Activated gamma-delta T cell treated with Interleukin-2 at 50 U/mL for 16 hours (primary cell): ENCODE measurements around the gene NKD2.
"Not testable (repeated sequence)": the region's sequence is repeated elsewhere in the genome, so short reads cannot be mapped to it uniquely, and the experiment has no call there.

Experiments
- DNase-seq: peaks from one replicate; pipeline ENCODE4 v3.0.0-alpha.2; 2020

The NKD2 gene

DNA sequence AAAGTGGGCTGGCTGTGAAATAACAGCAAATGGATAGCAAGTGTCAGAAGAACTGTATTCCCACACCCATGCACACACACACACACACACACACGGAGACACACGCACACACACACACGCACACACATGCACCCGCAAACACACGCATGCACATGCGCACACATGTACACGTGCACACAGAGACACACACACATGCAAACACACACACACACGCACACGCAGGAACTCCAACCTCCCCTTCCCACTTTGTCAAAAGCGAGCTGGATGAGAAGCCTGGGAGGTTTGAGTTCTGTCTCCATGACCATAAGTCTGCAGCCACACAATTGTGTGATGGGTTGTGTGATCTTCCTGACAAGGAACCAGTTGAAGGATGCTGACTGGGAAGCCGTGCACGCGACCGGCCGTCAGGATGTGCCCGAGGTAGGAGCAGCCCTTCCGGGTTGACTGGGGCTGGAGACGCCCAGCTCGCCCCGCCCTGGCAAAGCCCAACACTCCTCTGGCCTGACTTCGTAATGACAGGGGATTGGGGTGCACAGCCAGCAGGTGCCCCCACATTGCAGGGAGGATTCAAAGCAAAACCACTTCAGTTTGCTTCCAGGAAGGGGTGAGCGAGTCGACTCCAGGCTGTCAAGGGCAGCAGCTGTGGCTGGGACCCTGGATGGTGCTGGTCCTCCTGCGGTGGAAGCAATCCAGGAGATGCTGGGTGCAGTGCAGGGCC is 29.3 kb upstream of the NKD2 start:
- no peak for DNase-seq

DNA sequence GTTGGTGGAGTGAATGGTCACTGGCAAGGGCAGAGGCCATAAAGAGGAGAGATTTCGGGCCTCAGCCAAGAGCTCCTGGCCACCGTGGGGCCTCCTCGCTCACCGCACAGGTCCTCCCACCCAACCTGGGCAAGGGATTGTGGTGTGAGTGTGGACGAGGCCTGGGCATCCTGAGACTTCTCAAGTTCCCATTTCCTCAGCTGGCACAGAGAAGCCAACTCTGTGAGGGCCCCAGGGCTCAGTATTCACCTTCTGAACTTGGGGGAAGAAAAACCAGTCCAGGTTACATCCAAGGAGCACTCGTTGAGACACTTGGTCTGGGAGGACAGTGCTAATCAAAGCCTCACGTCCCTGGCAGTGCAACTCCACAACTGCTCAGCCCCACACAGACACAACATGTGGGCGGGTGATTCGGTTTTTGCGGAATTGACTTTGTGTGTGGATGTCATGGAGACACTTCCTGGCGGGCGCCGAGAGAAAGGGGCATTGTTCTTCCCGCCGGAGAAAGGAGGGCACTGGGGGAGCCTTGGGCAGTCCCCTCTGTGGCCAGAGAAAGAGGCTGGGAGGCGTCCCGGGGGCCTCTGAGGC is 28.5 kb upstream of the NKD2 start:
- no peak for DNase-seq

DNA sequence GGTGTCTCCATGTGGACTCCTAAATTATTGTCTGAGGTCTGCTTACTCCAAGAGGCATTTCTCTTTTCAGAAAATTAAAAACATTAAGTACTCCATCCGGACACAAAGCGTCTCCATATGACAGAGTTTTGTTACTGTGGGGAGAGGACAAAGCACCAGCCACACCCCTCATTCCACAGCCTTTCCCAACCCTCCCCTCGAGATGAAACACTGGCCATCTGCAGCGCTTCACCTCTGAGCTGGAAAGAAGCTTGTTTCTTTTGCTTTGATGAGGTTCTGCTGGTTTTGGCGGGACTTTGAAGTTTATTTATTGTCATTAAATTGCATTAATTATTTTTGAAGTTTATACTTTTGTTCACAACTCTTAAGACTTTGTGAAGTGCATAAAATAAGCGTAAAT is 27.6 kb upstream of the NKD2 start:
- DNase-seq: no peak

DNA sequence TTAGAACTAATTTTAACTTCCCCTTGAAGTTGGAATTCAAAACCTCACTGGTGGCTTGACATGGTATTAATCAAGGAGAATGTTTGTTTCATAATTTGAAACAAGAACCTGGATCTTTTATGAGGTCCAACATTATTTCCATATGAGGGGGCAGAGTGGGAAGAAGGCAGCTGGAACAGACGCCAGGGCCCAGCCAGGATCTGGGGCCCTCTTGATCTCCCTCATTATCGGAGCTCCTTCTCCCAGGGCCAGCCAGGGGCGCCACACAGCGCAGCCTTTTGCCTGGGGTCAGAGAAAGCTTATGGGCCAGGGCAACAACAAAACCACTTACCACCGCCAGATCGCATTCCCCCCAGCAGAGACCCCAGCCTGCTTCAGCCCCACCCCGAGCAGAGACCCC is 27.1 kb upstream of the NKD2 start:
- DNase-seq: no peak

DNA sequence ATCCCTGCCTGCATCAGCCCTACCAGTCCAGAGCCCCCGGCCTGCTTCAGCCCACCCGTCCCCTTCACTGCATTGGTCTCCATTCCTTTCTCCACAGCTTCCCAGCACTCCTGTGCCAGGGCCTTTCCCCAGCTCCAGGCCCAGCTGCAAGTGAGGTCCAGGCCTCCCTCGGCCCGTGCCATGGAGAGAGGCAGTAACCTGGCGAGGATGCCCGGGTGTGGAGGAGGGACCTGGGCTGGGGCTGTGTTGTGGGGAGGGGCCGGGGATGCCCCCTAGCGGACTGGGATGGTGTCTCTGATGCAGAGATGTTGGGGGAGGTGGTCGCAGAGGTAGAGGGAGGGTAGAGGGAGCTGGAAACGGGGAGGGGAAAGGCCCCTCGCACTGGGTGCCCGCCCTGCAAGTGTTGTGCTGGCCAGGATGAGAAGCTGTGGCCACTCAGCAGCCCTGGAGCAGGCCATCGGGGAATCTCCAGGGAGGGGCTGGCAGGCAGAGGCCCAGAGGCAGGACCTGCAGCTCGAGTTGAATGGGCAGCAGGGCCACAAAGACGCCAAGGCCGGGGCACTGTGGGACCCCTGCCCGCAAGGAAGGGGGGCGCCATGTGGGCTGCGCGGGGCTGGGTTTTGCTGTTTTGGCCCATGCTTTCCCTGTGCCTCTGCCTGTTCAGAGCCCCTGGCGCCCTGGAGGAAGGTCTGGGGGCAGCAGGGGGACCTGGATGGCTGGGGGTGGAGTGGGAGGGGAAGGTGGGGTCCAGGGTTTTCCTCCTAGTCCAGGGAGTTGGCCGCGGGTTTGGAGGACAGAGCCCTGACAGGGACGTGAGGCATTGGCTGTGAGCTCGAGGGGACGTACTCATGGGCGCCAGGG is 26.0 kb upstream of the NKD2 start:
- no peak for DNase-seq

DNA sequence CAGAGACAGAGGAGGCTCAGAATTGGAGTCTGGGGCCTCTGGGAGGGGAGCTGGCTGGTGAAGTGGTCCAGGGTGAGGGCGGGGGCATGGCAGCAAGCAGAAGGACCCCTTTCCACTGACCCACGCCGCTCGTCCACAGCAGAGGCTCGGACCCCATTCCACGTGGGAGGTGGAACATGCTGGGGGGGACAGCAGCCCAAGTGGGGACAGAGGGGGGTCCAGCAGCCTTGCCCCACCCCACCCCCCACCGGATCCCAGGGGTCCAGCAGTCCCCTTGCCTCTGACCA is 25.4 kb upstream of the NKD2 start:
- no peak for DNase-seq

DNA sequence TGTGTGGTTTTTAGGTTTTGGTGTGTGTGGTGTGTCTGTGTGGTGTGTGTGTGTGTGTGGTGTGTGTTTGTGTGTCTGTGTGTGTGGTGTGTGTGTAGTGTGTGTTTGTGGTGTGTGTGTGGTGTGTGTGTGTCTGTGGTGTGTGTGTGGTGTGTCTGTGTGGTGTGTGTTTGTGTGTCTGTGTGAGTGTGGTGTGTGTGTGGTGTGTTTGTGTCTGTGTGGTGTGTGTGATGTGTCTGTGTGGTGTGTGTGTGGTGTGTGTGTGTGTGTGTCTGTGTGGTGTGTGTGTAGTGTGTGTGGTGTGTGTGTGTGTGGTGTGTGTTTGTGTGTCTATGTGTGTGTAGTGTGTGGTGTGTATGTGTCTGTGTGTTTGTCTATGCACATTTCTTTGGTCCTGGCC is 25.0 kb upstream of the NKD2 start:
- no peak for DNase-seq

DNA sequence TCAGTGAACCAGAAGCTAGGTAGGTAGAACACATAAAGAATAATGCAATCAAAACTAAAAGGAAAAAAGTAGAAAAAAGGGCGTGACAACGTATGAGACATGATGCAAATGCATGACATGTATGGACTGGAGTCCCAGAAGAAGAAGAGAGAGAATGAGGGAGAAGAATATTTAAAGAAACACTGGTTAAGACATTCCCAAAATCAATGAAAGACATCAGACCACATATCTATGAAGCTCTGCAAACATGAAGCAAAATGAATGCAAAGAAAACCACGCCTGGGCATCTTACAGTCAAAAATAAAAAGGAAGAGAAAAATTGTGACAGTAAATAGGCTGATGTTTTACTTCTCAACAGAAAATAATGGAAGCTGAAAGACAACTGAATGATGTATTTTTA is 23.8 kb upstream of the NKD2 start:
- DNase-seq: no peak

DNA sequence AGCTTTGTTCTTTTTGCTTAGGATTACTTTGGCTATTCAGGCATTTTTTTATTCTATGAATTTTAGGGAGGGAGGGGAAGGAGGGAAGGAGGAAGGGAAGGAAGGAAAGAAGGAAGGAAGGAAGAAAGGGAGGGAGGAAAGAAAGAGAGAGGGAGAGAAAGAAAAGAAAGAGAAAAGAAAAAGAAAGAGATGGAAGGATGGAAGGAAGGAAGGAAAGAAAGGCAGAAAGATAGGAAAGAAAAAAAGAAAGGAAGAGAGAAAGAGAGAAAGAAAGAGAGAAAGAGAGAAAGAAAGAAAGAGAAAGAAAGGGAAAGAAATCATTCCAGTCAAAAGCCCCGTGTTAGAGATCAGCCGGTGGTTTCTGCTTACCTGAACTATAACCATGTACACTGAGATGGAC is 20.8 kb upstream of the NKD2 start:
- DNase-seq: no peak

DNA sequence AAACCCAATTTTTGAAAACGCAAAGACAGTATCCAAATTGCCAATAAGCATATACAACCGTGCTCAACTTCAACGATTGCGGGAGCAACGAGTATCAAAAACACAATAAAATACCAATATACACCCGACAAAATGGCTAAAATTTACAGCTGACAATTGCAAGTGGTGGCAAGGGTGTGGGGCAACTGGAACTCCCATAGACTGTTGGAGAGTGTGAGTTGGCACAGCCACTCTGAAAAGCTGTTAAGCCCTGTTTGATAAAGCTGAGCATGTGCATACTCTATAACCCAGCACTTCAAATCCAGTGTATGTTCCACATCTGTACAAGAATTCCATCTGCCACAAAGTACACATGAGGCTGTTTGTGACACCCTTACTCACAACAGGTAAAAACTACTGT is 20.3 kb upstream of the NKD2 start:
- no peak for DNase-seq

DNA sequence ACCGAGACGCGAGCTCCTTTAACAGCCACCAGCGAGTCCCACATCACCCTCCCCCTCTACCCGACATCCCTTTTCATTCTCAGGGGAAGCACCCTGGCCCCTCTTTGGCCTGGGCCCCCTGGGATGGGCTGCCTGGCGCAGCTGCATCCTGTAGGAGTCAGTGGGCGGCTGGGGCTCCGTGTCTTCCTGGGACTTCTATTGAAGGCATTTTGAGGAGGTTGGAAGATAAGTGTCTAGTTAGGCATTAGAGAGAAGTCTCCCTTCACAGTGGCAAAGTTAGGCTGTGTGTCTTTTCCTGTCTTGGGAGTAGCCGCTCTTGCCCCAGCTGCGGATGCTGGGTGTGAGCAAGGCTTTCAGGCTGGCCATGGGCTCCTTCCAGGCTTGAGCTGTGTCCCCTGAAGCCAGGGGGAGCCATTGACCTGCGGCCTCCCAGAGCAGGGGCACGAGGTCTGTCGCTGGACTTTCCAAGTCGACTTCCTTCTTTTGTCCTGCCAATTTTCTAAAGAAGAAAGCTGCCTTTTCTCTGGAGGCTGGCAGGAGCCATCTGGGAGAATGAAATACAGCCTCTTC is 18.6 kb upstream of the NKD2 start:
- no peak for DNase-seq

DNA sequence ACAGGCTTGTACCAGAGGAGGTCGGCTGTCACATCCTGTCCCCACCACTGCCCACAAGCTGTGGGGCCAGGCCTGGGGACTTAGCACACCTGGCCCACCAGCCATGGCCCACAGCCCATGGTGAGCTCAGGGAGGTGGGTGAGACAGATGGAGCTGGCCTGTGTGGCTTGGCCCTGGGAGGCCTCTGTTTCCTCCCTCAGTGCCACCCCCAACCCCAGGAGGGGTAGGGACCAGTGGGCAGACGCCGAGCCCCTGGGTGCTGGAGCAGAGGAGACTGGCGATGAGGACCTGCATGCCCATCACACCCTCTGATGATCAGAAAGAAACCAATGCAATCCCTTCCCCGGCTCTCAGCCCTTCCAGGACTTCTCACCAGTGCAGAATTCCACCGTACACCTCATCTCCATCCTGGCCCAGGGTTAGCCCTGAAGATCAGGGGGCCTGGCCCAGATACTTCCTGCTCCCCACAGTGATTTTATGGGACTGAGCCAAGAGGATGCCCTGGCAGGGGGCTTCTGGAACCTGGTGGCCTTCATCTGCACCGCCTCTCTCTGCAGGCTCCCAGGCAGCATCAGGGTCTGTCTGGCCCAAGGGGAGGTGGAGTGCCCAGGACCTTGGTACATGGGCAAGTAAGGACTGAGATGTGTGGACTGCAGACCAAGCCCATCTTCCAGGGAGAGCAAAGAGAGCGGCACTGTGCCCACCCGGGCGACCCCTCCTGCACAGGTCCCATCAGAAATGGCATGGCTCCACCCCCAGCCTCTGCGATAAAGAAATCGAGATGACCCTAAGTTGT is 16.9 kb upstream of the NKD2 start:
- DNase-seq: no peak

DNA sequence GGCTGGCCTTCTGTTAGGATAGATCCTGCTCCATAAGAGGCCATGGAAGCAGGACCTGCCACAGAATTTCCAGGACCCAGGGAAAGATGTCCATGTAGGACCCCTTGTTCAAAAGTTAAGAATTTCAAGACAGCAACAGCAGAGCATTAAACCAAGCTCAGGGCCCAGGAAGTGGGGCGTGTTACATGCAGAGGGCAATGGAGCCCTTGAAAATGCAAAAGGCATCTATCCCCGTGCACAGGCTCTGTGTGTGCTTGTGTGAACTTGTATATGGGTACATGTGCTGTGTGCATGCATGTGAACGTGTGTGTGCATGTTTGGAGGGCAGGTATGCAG is 14.4 kb upstream of the NKD2 start:
- DNase-seq: no peak

DNA sequence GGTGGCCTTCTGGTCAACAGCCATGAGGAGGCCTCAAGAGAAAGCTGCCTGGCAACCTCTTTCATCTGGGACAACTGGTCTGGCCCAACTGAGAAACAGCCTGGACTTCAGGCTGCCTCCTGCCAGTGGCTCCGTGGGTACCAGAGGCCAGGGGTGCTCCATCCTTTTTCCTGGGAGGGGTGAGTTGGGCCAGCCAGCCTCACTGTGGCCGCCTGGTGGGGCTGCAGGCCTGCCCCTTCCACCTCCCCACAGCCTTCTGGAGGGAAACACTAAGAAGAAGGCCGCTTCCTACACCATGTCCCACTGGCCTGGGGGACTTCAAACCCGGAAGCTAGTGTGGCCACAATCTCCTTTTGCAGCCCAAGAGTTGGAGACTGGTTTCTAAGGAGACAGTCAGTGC is 13.8 kb upstream of the NKD2 start:
- no peak for DNase-seq

DNA sequence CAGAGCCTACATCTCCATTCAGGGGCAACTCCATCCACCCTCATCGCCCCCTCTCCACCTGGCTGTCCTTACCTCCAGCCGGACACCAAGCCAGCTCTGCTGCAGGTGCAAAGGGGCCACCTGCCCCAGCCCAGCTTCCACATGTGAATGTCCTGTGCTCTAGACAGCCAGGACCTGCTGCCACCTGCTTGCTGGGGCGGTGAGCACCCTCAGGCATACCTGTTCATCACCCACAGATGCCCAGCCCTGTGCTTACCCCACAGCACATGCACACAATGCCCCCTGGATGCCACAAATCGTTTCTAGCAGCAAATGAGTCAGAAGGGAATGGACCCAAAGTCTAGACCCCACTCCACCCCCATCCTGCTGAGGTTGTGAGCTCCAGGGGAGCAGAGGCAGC is 13.3 kb upstream of the NKD2 start:
- no peak for DNase-seq

DNA sequence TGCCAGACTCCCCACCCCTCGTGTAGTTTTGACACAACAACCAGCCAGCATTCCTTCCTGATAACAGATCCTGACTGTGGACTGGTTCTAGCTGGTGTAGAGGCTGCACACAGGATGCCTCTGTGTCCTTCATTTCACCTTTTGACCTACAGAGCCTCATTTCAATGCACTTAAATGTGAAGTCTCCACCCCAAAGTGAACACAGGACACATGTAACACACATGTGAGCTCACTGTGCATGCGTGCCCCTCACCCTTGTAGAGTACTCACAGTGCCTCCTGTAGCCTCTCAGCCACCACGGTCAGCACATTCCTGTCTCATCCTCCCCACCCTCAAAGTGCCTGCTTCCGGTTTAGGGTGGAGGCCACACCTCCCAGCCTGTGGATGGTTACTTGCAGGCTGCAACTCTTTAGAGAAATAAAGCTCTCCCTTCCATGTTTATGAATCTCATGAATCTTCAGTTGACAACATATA is 11.6 kb upstream of the NKD2 start:
- DNase-seq: no peak

DNA sequence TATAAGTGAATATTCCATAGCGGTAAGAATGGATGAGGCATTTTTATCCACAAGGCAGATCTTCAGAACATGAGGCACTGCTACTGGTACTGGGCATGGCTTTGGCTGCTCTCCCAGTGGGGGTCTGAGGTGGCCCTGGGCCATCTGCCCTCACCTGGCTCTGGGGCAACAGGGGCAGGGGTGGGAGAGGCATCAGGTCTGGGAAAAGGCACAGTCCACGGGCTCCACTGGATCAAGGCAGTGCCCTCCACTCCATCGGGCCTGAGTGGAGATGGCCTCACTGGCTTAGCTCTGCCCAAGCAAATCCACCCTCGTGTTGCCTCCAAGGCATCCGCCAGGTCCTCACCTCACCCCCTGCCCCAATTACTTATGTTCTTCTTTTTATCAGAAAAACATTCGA is 10.9 kb upstream of the NKD2 start:
- no peak for DNase-seq

DNA sequence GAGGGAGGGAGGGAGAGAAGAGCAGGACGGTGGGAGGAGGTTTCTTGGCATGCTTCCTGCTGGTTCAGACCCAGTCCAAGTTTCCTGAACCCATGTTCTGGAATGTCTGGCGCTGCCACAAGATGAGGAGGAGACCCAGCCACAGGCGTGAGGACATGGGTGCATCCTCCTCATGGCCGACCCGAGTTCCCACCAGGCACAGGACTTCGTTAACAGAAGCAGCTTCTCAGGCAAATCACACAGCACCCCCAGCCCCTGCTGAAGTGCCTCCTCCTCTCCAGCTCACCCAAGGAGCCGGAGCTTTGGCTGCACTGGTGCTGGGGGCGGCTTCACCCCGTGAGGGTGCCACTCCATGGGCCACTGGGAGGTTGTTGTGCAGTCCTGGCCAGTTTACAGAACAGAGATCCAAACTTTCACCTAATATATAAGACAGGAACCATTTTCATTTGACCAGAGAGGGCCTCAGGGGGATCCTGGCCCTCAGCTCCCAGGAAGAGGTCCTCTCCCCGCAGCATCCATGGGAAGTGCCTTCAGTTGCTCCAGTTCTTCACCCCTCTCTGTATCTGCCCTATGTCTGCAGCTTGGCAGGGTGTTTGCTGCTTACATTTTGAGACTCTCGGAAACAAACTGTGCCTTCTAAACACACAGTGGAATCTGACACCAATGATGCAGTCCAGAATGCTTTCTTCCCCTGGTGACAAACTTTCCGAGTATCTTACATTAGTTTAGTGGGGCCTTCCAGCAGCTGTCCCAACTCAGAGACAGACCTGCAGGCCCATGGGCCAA is 10.2 kb upstream of the NKD2 start:
- DNase-seq: no peak

DNA sequence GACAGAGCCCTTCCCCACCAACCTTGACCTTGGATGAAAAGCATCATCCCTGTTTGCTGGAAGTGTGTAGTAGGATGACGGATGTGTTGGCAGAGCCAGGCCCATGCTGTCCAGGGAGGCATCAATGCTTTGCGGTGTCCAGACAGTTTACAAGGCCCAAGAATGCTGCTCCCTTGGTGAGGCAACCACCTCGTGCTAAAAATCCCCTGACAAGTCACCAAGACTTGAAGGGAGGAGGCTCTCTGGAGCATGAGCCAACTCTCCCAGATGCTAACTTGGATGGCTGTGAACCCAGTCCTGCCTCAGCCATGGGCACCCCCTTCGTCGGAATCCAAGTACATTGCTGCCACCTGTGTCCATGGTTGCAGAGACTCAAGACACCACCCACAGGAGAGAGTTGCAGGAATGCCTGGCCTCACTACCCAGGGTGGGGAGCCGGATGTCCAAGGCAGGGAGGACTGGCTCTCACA is 9.5 kb upstream of the NKD2 start:
- no peak for DNase-seq

DNA sequence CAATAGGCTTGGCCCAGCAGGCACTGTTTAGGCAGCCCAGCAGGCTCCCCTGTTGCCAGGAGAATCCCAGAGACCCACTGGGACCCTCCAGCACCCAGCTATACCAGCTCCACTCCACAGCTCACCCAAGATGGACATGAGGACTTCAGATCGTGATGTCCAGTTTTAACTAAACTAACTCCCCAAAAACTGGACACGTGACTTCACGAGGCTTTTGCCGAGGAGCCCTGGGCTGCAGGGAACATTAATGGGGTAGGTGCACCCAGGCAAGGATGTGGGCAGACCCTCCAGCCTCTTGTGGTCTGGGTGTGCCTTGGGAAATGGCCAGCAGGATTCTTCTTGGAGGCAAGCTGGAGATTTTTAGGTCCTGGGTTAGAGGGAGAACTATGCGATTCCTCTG is 8.9 kb upstream of the NKD2 start:
- DNase-seq: no peak

DNA sequence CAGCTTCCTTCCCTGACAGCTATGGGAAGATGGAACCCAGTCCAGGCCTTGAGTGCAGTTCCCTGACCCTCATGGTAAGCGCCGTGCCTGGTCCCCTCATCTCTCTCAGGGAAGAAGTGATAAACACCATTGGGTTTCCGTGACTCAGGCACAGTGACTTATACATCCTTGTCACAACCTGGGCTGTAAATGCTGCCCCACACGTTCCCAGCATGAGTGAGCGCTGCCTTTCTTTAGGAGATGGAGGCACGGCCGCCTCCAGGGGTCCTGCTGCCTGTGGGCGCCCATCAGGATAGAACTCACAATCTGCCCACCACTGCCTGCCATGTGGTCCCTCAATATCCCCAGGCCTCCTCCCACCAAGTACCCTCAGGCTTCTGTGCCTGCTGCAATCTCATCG is 8.3 kb upstream of the NKD2 start:
- DNase-seq: no peak

DNA sequence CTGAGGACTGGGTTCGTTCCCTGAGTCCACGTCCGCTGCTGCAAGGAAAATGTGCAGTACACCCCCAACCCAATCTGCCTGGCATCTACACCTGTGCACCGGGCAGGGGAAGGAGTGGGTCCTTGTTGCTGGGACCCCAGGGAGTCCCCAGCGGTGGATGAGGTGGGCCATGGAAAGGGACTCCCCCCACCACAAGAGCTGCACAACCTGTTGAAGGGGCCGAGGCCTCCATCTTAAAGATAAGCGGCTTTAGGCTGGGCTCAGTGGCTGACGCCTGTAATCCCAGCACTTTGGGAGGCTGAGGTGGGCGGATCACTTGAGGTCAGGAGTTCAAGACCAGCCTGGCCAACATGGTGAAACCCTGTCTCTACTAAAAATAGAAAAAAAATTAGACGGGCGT is 7.8 kb upstream of the NKD2 start:
- DNase-seq: not testable (repeated sequence)
